ENCODE data around the gene PHYKPL. TPM values are rescaled to one million over a fixed set of nuclear protein-coding genes. Genes with fewer than 3 reads are reported as not detected.

Gene PHYKPL
- polyA plus RNA-seq, 1 donor (not counting 4 experiments of a cell fraction or from before 2014, with no cell fraction given) = 38.8 TPM

GRCh38 chr5:178279723-178280438 is 47.3 kb upstream of the PHYKPL start:
- Histone ChIP-seq H2AFZ (ENCODE audit: control insufficient read depth, low read length) (no peak overlapping the region), H3K9me3 (ENCODE audit: control insufficient read depth, low read depth, low read length) (peaks cover 6% of the 10 kb centered on the region), H3K4me2 (ENCODE audit: control insufficient read depth, extremely low read depth, insufficient read depth, low read depth, low read length) (no peak overlapping the region), H3K36me3 (ENCODE audit: control insufficient read depth in 2 of 2, extremely low read depth in 1 of 2, insufficient read depth in 2 of 2, low read length in 2 of 2) (no peaks in the 10 kb centered on the region), H3K9me1 (ENCODE audit: control insufficient read depth, extremely low read depth, insufficient read depth, low read length) (no peaks in the 10 kb centered on the region), H4K20me1 (ENCODE audit: control insufficient read depth, extremely low read depth, insufficient read depth, low read length) (no peaks in the 10 kb centered on the region), H3K27ac (ENCODE audit: control insufficient read depth, insufficient read depth, low read length) (no peak overlapping the region), H3K79me2 (ENCODE audit: control insufficient read depth, insufficient read depth, low read length) (no peaks in the 10 kb centered on the region), H3K27me3 (ENCODE audit: control insufficient read depth, extremely low read depth, insufficient read depth, low read length) (peaks cover 7% of the 10 kb centered on the region), H3K4me1 (ENCODE audit: control insufficient read depth, extremely low read depth, insufficient read depth, low read length) (no peaks in the 10 kb centered on the region), H3K4me3 (ENCODE audit: control insufficient read depth in 2 of 3, extremely low read depth in 1 of 3, insufficient read depth in 2 of 3, low read depth in 1 of 3, low read length in 3 of 3) (no peak overlapping the region), H3K9ac (ENCODE audit: control insufficient read depth, extremely low read depth, insufficient read depth, low read length) (no peak overlapping the region)
- dilution Hi-C loops (cut with MboI; ENCODE audit: extremely low pct_ligation_motif_present, low sequenced_read_pairs) = no loop called here
- DNase-seq (ENCODE audit: low read depth, low spot score) (no peak), FAIRE-seq (no peak)
- TF ChIP-seq EZH2 (IDR thresholded peaks at IDR 0.05; ENCODE audit: low read length) = no peak
- peak; percentile 75 to 93 (median 87) for TF ChIP-seq CTCF (optimal IDR thresholded peaks at IDR 0.05 in 1 of 3, IDR thresholded peaks at IDR 0.05 in 1 of 3, conservative IDR thresholded peaks at IDR 0.05 in 1 of 3; ENCODE audit: extremely low read depth in 1 of 3, insufficient read depth in 2 of 3, low read length in 3 of 3)

- FAIRE-seq (no peak), DNase-seq (ENCODE audit: low read depth, low spot score) (no peak)
- Histone ChIP-seq H3K4me3 (ENCODE audit: control insufficient read depth in 2 of 3, extremely low read depth in 1 of 3, insufficient read depth in 2 of 3, low read depth in 1 of 3, low read length in 3 of 3) (no peak overlapping the region), H3K79me2 (ENCODE audit: control insufficient read depth, insufficient read depth, low read length) (no peaks in the 10 kb centered on the region), H3K9ac (ENCODE audit: control insufficient read depth, extremely low read depth, insufficient read depth, low read length) (no peak overlapping the region), H2AFZ (ENCODE audit: control insufficient read depth, low read length) (no peak overlapping the region), H3K36me3 (ENCODE audit: control insufficient read depth in 2 of 2, extremely low read depth in 1 of 2, insufficient read depth in 2 of 2, low read length in 2 of 2) (no peaks in the 10 kb centered on the region), H3K9me1 (ENCODE audit: control insufficient read depth, extremely low read depth, insufficient read depth, low read length) (no peaks in the 10 kb centered on the region), H3K27me3 (ENCODE audit: control insufficient read depth, extremely low read depth, insufficient read depth, low read length) (peaks cover 7% of the 10 kb centered on the region), H3K4me2 (ENCODE audit: control insufficient read depth, extremely low read depth, insufficient read depth, low read depth, low read length) (no peak overlapping the region), H3K27ac (ENCODE audit: control insufficient read depth, insufficient read depth, low read length) (no peak overlapping the region), H4K20me1 (ENCODE audit: control insufficient read depth, extremely low read depth, insufficient read depth, low read length) (no peaks in the 10 kb centered on the region), H3K9me3 (ENCODE audit: control insufficient read depth, low read depth, low read length) (peaks cover 6% of the 10 kb centered on the region), H3K4me1 (ENCODE audit: control insufficient read depth, extremely low read depth, insufficient read depth, low read length) (no peaks in the 10 kb centered on the region)
- TF ChIP-seq EZH2 (IDR thresholded peaks at IDR 0.05; ENCODE audit: low read length) (no peak), CTCF (optimal IDR thresholded peaks at IDR 0.05 in 1 of 3, IDR thresholded peaks at IDR 0.05 in 1 of 3, conservative IDR thresholded peaks at IDR 0.05 in 1 of 3; ENCODE audit: extremely low read depth in 1 of 3, insufficient read depth in 2 of 3, low read length in 3 of 3) (no peak)
- dilution Hi-C loops (cut with MboI; ENCODE audit: extremely low pct_ligation_motif_present, low sequenced_read_pairs) = no loop called here
Measured at GRCh38 chr5:178279026-178279722, 46.6 kb upstream of the PHYKPL start.
